Ovary (tissue), 3 donors: ENCODE results near the gene SND1.

Experiments
- EP300 ChIP-seq: sonication (generic); formaldehyde crosslinking; IDR thresholded peaks from one replicate; pipeline ENCODE4 v1.6.1; 2017; ENCODE audit warnings: antibody characterized with exemption
- POLR2A ChIP-seq: fragments of 450-650 bp; IDR thresholded peaks from one replicate; pipeline ENCODE4 v1.6.1; 2017; ENCODE audit warnings: antibody characterized with exemption, mild to moderate bottlenecking, moderate library complexity
- TF ChIP-seq, protein P1 (sequence below), 3 donors: fragments of 450-650 bp in 2 of 3; fragments of 200-600 bp in 1 of 3; IDR thresholded peaks; one replicate each; pipeline versions ENCODE4 v1.5.1 to v1.8.0; 2016 to 2022; ENCODE audit warnings: antibody characterized with exemption in 3 of 3, mild to moderate bottlenecking in 1 of 3
- donor health status: DM: no; HTN: no; CAD: no.

GRCh38 chr7:127665922-127666321, 13.9 kb downstream of the SND1 start:
- TF ChIP-seq, protein P1, sequence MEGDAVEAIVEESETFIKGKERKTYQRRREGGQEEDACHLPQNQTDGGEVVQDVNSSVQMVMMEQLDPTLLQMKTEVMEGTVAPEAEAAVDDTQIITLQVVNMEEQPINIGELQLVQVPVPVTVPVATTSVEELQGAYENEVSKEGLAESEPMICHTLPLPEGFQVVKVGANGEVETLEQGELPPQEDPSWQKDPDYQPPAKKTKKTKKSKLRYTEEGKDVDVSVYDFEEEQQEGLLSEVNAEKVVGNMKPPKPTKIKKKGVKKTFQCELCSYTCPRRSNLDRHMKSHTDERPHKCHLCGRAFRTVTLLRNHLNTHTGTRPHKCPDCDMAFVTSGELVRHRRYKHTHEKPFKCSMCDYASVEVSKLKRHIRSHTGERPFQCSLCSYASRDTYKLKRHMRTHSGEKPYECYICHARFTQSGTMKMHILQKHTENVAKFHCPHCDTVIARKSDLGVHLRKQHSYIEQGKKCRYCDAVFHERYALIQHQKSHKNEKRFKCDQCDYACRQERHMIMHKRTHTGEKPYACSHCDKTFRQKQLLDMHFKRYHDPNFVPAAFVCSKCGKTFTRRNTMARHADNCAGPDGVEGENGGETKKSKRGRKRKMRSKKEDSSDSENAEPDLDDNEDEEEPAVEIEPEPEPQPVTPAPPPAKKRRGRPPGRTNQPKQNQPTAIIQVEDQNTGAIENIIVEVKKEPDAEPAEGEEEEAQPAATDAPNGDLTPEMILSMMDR (IDR thresholded peaks at IDR 0.05): no peak
- no peak for TF ChIP-seq POLR2A
- TF ChIP-seq EP300: no peak
